Activated CD8-positive, alpha-beta T cell treated with anti-CD3 and anti-CD28 coated beads, Interleukin-2, amount 10 ng/mL, durations not matched to agents 7 days and 5 days (primary cell): ENCODE results near the gene CACNB1. TPM values are rescaled to one million over a fixed set of nuclear protein-coding genes. Genes with fewer than 3 reads are reported as not detected.

ENCODE experiments used
- ATAC-seq: fragments of 150-1000 bp; cut with Tn5 transposase; one replicate; pipeline ENCODE4 v1.10.0; 2021; ENCODE audit warnings: moderate library complexity
- CTCF ChIA-PET: fragments of 350-600 bp; sonication (Branson Sonifier 250); formaldehyde crosslinking; loops from one replicate; lab custom pipeline; 2021; ENCODE audit warnings: antibody characterized with exemption; lab: Charles Lee
- POLR2A ChIA-PET: fragments of 350-600 bp; sonication (Branson Sonifier 250); formaldehyde crosslinking; loops from one replicate; lab custom pipeline; 2021; ENCODE audit warnings: antibody characterized with exemption; lab: Charles Lee
- DNase-seq: peaks from one replicate; pipeline ENCODE4 v3.0.0-alpha.2; 2020
- H3K27ac Mint-ChIP-seq: one replicate; pipeline ENCODE4 v1.8.0; 2021; ENCODE audit warnings: mild to moderate bottlenecking, mixed read lengths
- H3K27me3 Mint-ChIP-seq: one replicate; pipeline ENCODE4 v1.8.0; 2021; ENCODE audit warnings: low read depth, mixed read lengths
- H3K36me3 Mint-ChIP-seq: one replicate; pipeline ENCODE4 v1.8.0; 2021; ENCODE audit warnings: low read depth, mixed read lengths
- H3K4me1 Mint-ChIP-seq: one replicate; pipeline ENCODE4 v1.8.0; 2021; ENCODE audit warnings: low read depth, mixed read lengths
- H3K4me3 Mint-ChIP-seq: one replicate; pipeline ENCODE4 v1.8.0; 2021; ENCODE audit warnings: mild to moderate bottlenecking, mixed read lengths
- H3K9me3 Mint-ChIP-seq: one replicate; pipeline ENCODE4 v1.8.0; 2022; ENCODE audit warnings: mixed read lengths; ENCODE audit not compliant: insufficient read depth
- total RNA-seq, 2 experiments: library from RNA; stranded (reverse); gene quantifications; one replicate each; pipeline ENCODE4 v1.2.3, GENCODE V29; 2021

CACNB1 gene
- total RNA-seq, 2 experiments from 2014 or later = 22.1 to 23.2 TPM

- DNase-seq (no peak), ATAC-seq (no peak)
- ChIA-PET CTCF (interaction anchor here (1.1 to 8.4 kb wide), 16 partner anchors 10 to 253 kb away, joined by 3 to 187 read pairs (median 10); partner anchors contain the start of genes CDK12, RPL19 and STAC2), POLR2A (interaction anchor here (1.1 to 1.3 kb wide), 2 partner anchors 8 to 30 kb away, joined by 4 to 6 read pairs; no protein-coding TSS in a partner anchor)
- Mint-ChIP-seq H3K9me3 (no peaks in the 10 kb centered on the region), H3K4me1 (peaks cover 27% of the 10 kb centered on the region), H3K27me3 (peaks cover 3% of the 10 kb centered on the region), H3K4me3 (no peak overlapping the region), H3K36me3 (no peaks in the 10 kb centered on the region), H3K27ac (peak overlapping the region; percentile 9)
These were observed 39.5 kb upstream of the CACNB1 start for GRCh38 chr17:39236981-39237441.

DNA sequence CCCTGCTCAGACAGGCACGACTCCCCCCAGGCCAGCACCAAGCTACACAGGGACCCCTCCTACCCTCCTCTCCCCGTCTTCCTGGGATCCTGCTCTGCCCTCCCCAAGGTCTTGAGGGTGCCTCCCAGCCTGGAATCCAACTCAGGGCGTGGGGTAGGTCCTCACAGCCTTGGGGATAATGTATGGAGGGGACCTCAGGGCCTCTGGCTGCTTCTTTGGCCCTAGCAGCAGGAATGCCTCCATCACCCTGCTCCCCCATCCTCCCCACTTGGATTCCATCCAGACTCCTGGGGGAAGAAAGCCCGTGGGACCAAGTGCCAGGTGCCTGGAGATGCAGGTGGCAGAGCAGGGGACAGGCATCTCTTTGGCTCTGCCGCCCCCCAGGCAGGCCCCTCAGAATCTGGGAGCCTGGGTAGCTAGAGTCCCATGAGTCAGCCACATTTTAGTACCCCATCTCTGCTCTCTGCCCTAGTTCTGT, 39.0 kb upstream of the CACNB1 start:
- DNase-seq (no peak), ATAC-seq (no peak)
- H3K4me3 Mint-ChIP-seq = no peak overlapping the region
- H3K27me3 Mint-ChIP-seq = peaks cover 3% of the 10 kb centered on the region
- ChIA-PET POLR2A (interaction anchor here (0.6 to 1.6 kb wide), 4 partner anchors 8 to 366 kb away, joined by 3 to 6 read pairs (median 4); no protein-coding TSS in a partner anchor), CTCF (interaction anchor here (0.6 to 8.4 kb wide), 23 partner anchors 9 to 1981 kb away, joined by 3 to 187 read pairs (median 7); partner anchors contain the start of genes CDK12, RPL19 and STAC2)
- peaks cover 32% of the 10 kb centered on the region for H3K4me1 Mint-ChIP-seq
- no peak overlapping the region for H3K27ac Mint-ChIP-seq
- H3K9me3 Mint-ChIP-seq = no peaks in the 10 kb centered on the region
- H3K36me3 Mint-ChIP-seq = no peaks in the 10 kb centered on the region

DNA sequence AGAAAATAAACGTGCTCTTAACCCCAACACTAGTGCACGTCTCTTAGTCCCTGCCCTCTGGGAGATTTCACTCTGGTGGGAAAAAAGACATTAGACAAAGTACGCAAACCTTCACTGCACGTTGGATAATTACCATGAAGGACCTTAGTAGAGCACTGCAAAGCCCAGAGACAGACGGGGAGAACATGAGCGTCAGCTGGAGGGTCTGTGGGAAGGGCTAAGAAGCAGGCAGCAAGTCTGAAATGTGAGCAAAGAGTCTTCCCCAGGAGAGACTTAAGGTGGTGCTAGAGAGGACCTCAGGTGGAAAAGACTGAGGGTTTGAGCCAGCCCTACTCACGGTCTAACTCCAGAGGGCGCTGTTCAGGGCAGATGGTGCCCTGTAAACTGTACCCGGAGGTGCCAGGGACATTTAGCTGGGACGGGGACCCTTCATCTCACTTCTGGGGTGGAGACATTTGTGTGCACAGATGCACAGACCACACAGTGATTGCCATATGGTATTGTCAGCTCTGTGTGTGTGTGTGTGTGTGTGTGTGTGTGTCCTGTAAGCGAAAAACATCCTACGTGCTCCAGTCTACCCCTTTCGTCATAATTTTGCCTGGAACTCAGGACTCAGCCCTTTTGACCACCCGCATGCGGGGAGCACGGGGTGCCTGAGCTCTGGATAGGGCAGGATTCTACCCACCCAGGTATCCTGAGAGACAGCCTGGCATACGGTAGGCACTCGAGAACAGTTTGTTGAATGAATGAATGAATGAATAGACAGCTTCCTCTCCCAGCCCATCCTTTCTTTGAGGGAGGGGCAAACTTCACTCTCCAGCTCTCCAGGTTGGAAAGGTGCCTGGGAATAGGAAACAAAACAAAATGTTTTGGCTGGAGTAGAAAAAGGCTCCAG, 38.3 kb upstream of the CACNB1 start:
- peaks cover 33% of the 10 kb centered on the region for H3K4me1 Mint-ChIP-seq
- POLR2A ChIA-PET = interaction anchor here (0.6 to 1.6 kb wide), 5 partner anchors 9 to 367 kb away, joined by 3 to 6 read pairs (median 3); partner anchors contain the start of gene RPL19
- peaks cover 3% of the 10 kb centered on the region for H3K27me3 Mint-ChIP-seq
- CTCF ChIA-PET = interaction anchor here (0.6 to 8.4 kb wide), 32 partner anchors 9 to 1980 kb away, joined by 3 to 187 read pairs (median 4); partner anchors contain the start of genes CDK12, RPL19 and STAC2
- H3K4me3 Mint-ChIP-seq = no peak overlapping the region
- no peak overlapping the region for H3K27ac Mint-ChIP-seq
- ATAC-seq = peak; percentile 70
- H3K36me3 Mint-ChIP-seq = no peaks in the 10 kb centered on the region
- H3K9me3 Mint-ChIP-seq = no peaks in the 10 kb centered on the region
- DNase-seq = peak; percentile 76

- peak overlapping the region; percentile 23 for H3K27ac Mint-ChIP-seq
- H3K36me3 Mint-ChIP-seq = no peaks in the 10 kb centered on the region
- H3K9me3 Mint-ChIP-seq = no peaks in the 10 kb centered on the region
- CTCF ChIA-PET = interaction anchor here (0.6 to 8.4 kb wide), 26 partner anchors 8 to 425 kb away, joined by 3 to 123 read pairs (median 4); partner anchors contain the start of gene RPL19
- POLR2A ChIA-PET = no interaction called here
- DNase-seq (peak; percentile 67), ATAC-seq (peak; percentile 79)
- H3K4me1 Mint-ChIP-seq = peaks cover 12% of the 10 kb centered on the region
- peaks cover 17% of the 10 kb centered on the region for H3K27me3 Mint-ChIP-seq
- no peak overlapping the region for H3K4me3 Mint-ChIP-seq
These were observed 34.4 kb upstream of the CACNB1 start for GRCh38 chr17:39231591-39232551.

DNA sequence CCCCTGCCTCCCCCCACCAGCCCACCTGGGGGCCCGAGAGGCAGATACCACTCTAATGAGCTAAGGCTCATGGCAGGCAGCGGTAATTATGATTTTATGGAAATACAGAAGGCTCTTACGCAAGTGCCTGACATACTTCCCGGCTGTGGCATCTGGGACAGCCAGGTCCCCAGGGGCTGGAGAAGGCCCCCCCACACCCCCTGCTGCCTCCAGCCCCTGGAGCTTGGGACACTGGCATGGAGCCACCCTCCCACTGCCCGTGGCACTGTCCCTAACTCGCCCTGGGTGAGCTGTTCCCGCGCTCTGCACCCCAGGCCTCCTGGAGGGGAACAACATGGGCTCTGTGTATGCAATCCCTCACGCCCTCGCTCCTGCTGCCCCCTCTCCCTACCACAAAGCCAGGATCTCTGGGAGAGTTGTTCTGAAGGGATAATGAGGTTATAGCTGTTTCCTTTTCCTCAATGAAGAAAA, 33.7 kb upstream of the CACNB1 start:
- DNase-seq (no peak), ATAC-seq (no peak)
- peaks cover 14% of the 10 kb centered on the region for H3K4me1 Mint-ChIP-seq
- no peak overlapping the region for H3K4me3 Mint-ChIP-seq
- H3K27me3 Mint-ChIP-seq = peaks cover 22% of the 10 kb centered on the region
- H3K9me3 Mint-ChIP-seq = no peaks in the 10 kb centered on the region
- H3K27ac Mint-ChIP-seq = no peak overlapping the region
- POLR2A ChIA-PET = interaction anchor here (1.2 kb wide), 2 partner anchors 26 to 31 kb away, joined by 3 read pairs; partner anchors contain the start of gene RPL19
- no peaks in the 10 kb centered on the region for H3K36me3 Mint-ChIP-seq
- CTCF ChIA-PET = interaction anchor here (0.7 to 8.4 kb wide), 17 partner anchors 9 to 248 kb away, joined by 3 to 123 read pairs (median 6); partner anchors contain the start of gene RPL19

DNA sequence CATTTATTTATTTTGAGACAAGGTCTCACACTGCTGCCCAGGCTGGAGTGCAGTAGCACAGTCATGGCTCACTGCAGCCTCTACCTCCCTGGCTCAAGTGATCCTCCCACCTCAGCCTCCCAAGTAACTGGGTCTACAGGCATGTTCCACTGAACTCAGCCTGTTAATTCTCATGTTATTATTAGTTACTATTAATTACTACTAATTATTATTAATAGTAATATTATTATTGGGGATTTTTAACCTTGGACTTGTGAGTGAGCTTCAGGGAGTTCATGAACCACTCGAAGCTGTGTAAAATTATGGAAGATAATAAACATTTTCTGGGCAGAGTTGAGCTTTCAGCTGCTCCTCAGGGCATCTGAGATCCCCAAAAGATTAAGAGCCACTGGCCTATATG, 32.9 kb upstream of the CACNB1 start:
- H3K27ac Mint-ChIP-seq = no peak overlapping the region
- ChIA-PET POLR2A (interaction anchor here (1.2 kb wide), 2 partner anchors 25 to 30 kb away, joined by 3 read pairs; partner anchors contain the start of gene RPL19), CTCF (interaction anchor here (1.4 to 8.4 kb wide), 7 partner anchors 9 to 247 kb away, joined by 4 to 123 read pairs (median 11); no protein-coding TSS in a partner anchor)
- H3K4me3 Mint-ChIP-seq = no peak overlapping the region
- ATAC-seq (no peak), DNase-seq (no peak)
- peaks cover 15% of the 10 kb centered on the region for H3K4me1 Mint-ChIP-seq
- no peaks in the 10 kb centered on the region for H3K9me3 Mint-ChIP-seq
- H3K27me3 Mint-ChIP-seq = peaks cover 25% of the 10 kb centered on the region
- peaks cover 3% of the 10 kb centered on the region for H3K36me3 Mint-ChIP-seq

- POLR2A ChIA-PET = no interaction called here
- DNase-seq = no peak
- Mint-ChIP-seq H3K4me1 (peaks cover 17% of the 10 kb centered on the region), H3K36me3 (peaks cover 3% of the 10 kb centered on the region), H3K27me3 (peaks cover 29% of the 10 kb centered on the region), H3K27ac (no peak overlapping the region), H3K4me3 (no peak overlapping the region), H3K9me3 (no peaks in the 10 kb centered on the region)
- no peak for ATAC-seq
- CTCF ChIA-PET = interaction anchor here (1.9 to 8.4 kb wide), 3 partner anchors 18 to 55 kb away, joined by 4 to 123 read pairs (median 97); no protein-coding TSS in a partner anchor
These were observed 31.9 kb upstream of the CACNB1 start for GRCh38 chr17:39229274-39229913.

DNA sequence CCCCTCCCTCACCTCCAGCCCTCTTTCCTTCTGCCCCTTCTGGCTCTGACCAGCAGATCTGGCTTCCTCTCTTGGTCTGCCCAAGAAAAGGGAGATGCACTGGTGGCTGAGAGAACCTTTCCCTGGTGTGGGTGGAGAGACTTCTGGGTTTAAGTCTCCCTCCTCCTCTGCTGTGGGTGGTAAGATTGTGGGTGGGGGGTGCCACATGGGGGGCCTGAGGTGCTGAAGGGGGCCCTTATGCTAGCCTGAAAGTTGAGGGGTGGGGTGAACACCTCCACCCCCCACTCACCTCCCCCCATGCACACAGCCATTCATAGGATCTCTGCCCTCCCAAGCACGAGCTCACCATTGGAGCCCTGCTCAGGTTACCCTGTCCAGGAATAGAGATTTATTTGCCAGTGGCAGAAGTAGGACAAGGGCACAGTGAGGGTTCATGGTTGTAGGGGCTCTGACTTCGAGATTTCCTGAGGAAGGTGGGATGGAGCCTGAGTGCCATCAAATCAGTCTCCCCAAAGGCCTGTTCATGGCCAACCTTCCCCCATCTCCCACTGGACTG, 30.0 kb upstream of the CACNB1 start:
- H3K9me3 Mint-ChIP-seq = no peaks in the 10 kb centered on the region
- no peak overlapping the region for H3K4me3 Mint-ChIP-seq
- ChIA-PET CTCF (interaction anchor here (1.6 kb wide), 1 partner anchor 9 kb away, joined by 10 read pairs; no protein-coding TSS in a partner anchor), POLR2A (no interaction called here)
- ATAC-seq = no peak
- no peak overlapping the region for H3K27ac Mint-ChIP-seq
- peaks cover 3% of the 10 kb centered on the region for H3K36me3 Mint-ChIP-seq
- no peak for DNase-seq
- H3K4me1 Mint-ChIP-seq = peaks cover 17% of the 10 kb centered on the region
- H3K27me3 Mint-ChIP-seq = peaks cover 42% of the 10 kb centered on the region

GRCh38 chr17:39225959-39226683, 28.7 kb upstream of the CACNB1 start:
- ATAC-seq = peak; percentile 87
- Mint-ChIP-seq H3K27me3 (peaks cover 40% of the 10 kb centered on the region), H3K27ac (no peak overlapping the region), H3K9me3 (no peaks in the 10 kb centered on the region), H3K36me3 (peaks cover 3% of the 10 kb centered on the region), H3K4me1 (peaks cover 7% of the 10 kb centered on the region), H3K4me3 (peak overlapping the region; percentile 68)
- ChIA-PET CTCF (interaction anchor here (1.0 to 1.6 kb wide), 3 partner anchors 10 to 18 kb away, joined by 5 to 10 read pairs (median 6); no protein-coding TSS in a partner anchor), POLR2A (interaction anchor here (0.6 kb wide), 1 partner anchor 235 kb away, joined by 3 read pairs; no protein-coding TSS in a partner anchor)
- DNase-seq = peak; percentile 68
